B cell (primary cell): Measurements from ENCODE around the gene RAD23B. TPM values are rescaled to one million over a fixed set of nuclear protein-coding genes. Genes with fewer than 3 reads are reported as not detected.

Source experiments
- ATAC-seq: fragments of 200-7000 bp; cut with Tn5 transposase; one replicate; pipeline ENCODE4 v1.10.0; 2021; ENCODE audit warnings: low read depth, mild to moderate bottlenecking, moderate number of reproducible peaks, moderate library complexity
- CTCF ChIA-PET: fragments of 350-600 bp; sonication (Branson Sonifier 250); formaldehyde crosslinking; loops from one replicate; lab custom pipeline; 2021; ENCODE audit warnings: antibody characterized with exemption, inconsistent platforms; lab: Charles Lee
- POLR2A ChIA-PET: fragments of 350-600 bp; sonication (Branson Sonifier 250); formaldehyde crosslinking; loops from one replicate; lab custom pipeline; 2021; ENCODE audit warnings: antibody characterized with exemption; lab: Charles Lee
- DNase-seq: peaks from one replicate; pipeline ENCODE4 v3.0.0; 2013
- H2AFZ ChIP-seq: 2 replicates; pipeline ENCODE4 v1.6.1; 2012; ENCODE audit warnings: mild to moderate bottlenecking, low read depth, low read length; ENCODE audit not compliant: insufficient read depth, poor library complexity, severe bottlenecking
- H3K27ac ChIP-seq, 2 donors: 1 replicate in 1 of 2; 2 replicates in 1 of 2; pipeline ENCODE4 v1.5.1; 2012 to 2013; ENCODE audit warnings: low read length in 2 of 2, mild to moderate bottlenecking in 2 of 2, moderate library complexity in 1 of 2
- H3K27me3 ChIP-seq, 4 experiments: fragments of 200-600 bp in 1 of 4; sonication (generic) in 1 of 4; replicated peaks in 1 of 4; 1 replicate in 2 of 4; 2 replicates in 2 of 4; pipeline versions ENCODE4 v1.6.1 to v1.7.0; 2013 to 2016; ENCODE audit warnings: low read length in 3 of 4, mild to moderate bottlenecking in 2 of 4, mixed read lengths in 1 of 4, moderate library complexity in 1 of 4; ENCODE audit not compliant: insufficient read depth in 4 of 4, control insufficient read depth in 3 of 4; ENCODE audit errors: control extremely low read depth in 1 of 4
- H3K36me3 ChIP-seq, 2 experiments: replicated peaks in 1 of 2; 1 replicate in 1 of 2; 2 replicates in 1 of 2; pipeline versions ENCODE4 v1.6.1 to v1.7.1; 2013; ENCODE audit warnings: low read length in 1 of 2; ENCODE audit not compliant: insufficient read depth in 2 of 2, control insufficient read depth in 1 of 2; ENCODE audit errors: control extremely low read depth in 1 of 2, extremely low read depth in 1 of 2
- H3K4me1 ChIP-seq, 2 donors: fragments of 200-600 bp in 1 of 2; sonication (generic) in 1 of 2; 1 replicate in 1 of 2; 2 replicates in 1 of 2; pipeline versions ENCODE4 v1.5.1 to v1.6.1; 2013 to 2017; ENCODE audit warnings: low read length in 2 of 2; ENCODE audit not compliant: control insufficient read depth in 2 of 2, insufficient read depth in 2 of 2
- H3K4me2 ChIP-seq: replicated peaks from 2 replicates; pipeline ENCODE3; 2012; ENCODE audit warnings: mild to moderate bottlenecking, low read depth, low read length; ENCODE audit not compliant: poor library complexity, severe bottlenecking
- H3K4me3 ChIP-seq, 5 experiments: fragments of 200-600 bp in 1 of 5; sonication (generic) in 1 of 5; 1 replicate in 3 of 5; 2 replicates in 2 of 5; pipeline versions ENCODE4 v1.5.1 to v1.7.0; 2011 to 2016; ENCODE audit warnings: low read length in 4 of 5, mild to moderate bottlenecking in 4 of 5, low read depth in 2 of 5, control low read depth in 1 of 5, moderate library complexity in 1 of 5; ENCODE audit not compliant: insufficient read depth in 1 of 5; ENCODE audit errors: control extremely low read depth in 1 of 5, extremely low read depth in 1 of 5
- H3K79me2 ChIP-seq: fragments of 200-600 bp; sonication (generic); one replicate; pipeline ENCODE4 v1.6.0; 2016; ENCODE audit warnings: low read length; ENCODE audit not compliant: control insufficient read depth, insufficient read depth
- H3K9ac ChIP-seq: fragments of 200-600 bp; sonication (generic); 2 replicates; pipeline ENCODE4 v1.6.1; 2017; ENCODE audit warnings: mild to moderate bottlenecking, low read length, moderate library complexity
- H3K9me3 ChIP-seq, 3 donors: one replicate each; pipeline versions ENCODE4 v1.6.1 to v1.7.1; 2013; ENCODE audit warnings: low read length in 2 of 3; ENCODE audit not compliant: control insufficient read depth in 2 of 3, insufficient read depth in 1 of 3; ENCODE audit errors: control extremely low read depth in 1 of 3
- H4K20me1 ChIP-seq: 2 replicates; pipeline ENCODE4 v1.6.0; 2012; ENCODE audit warnings: mild to moderate bottlenecking, low read length; ENCODE audit not compliant: insufficient read depth, control insufficient read depth, poor library complexity, severe bottlenecking
- H3K27ac Mint-ChIP-seq: one replicate; pipeline ENCODE4 v1.8.0; 2021; ENCODE audit warnings: mixed read lengths
- H3K27me3 Mint-ChIP-seq: one replicate; pipeline ENCODE4 v1.8.0; 2021; ENCODE audit warnings: mixed read lengths
- H3K4me1 Mint-ChIP-seq: one replicate; pipeline ENCODE4 v1.8.0; 2021; ENCODE audit warnings: mixed read lengths
- H3K4me3 Mint-ChIP-seq: one replicate; pipeline ENCODE4 v1.8.0; 2021; ENCODE audit warnings: mixed read lengths
- H3K9me3 Mint-ChIP-seq: one replicate; pipeline ENCODE4 v1.8.0; 2022; ENCODE audit warnings: mixed read lengths; ENCODE audit not compliant: insufficient read depth
- EZH2 ChIP-seq: IDR thresholded peaks from 2 replicates; pipeline ENCODE4 v1.6.1; 2012; ENCODE audit warnings: borderline replicate concordance, low read depth, mild to moderate bottlenecking, moderate library complexity, low read length; ENCODE audit not compliant: insufficient read depth, poor library complexity, severe bottlenecking
- WGBS: methylation state at CpG from one replicate; pipeline ENCODE4 v1.1.5; 2013; ENCODE audit warnings: missing lambda C conversion rate; ENCODE audit not compliant: insufficient coverage; 5-methylcytosine and 5-hydroxymethylcytosine counted together
- intact Hi-C: fragments of 100-400 bp; cut with micrococcal nuclease; formaldehyde crosslinking; loops from one replicate; pipeline ENCODE4 v1.10.0; 2022
- polyA plus RNA-seq: library from polyadenylated mRNA; depleted of rRNA; stranded (reverse); fragments of >200 nt; gene quantifications from 2 replicates; pipeline ENCODE4 v1.2.3, GENCODE V29; 2012
- total RNA-seq, 2 donors: library from RNA; stranded (reverse); fragments of 120-200 nt in 1 of 2; gene quantifications; 1 replicate in 1 of 2; 2 replicates in 1 of 2; pipeline versions ENCODE4 v1.2.3 to v1.2.4, GENCODE V29; 2013 to 2022
- TF ChIP-seq, protein P1 (sequence below): fragments of 200-600 bp; IDR thresholded peaks from one replicate; pipeline ENCODE4 v1.8.0; 2022; ENCODE audit warnings: antibody characterized with exemption, mild to moderate bottlenecking

The RAD23B gene
- total and polyA plus RNA-seq, 2 donors (not counting 1 experiment from before 2014, with no cell fraction given), result 36.8 to 78.2 TPM

DNA sequence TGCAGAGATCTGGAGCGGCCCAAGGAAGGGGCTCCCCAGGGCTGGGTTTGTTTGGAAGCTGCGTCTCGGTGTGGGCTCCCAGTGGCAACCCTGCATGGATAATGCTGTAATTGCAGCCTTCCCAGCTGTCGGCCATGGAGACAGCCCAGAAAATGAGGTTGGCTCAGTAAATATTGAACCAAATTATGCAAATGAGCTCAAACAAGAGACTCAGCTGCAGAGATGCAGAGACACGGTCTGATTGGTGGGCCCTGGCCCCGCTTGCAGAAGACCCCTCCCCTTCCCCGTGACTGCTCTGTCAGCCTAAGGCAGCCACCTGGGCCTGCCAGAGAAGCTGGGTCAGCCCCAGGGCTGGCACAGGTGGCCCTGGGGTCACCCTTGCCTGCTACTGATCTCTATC, 75.9 kb downstream of the RAD23B start:
- Histone ChIP-seq H3K27me3 (no peaks in the 10 kb centered on the region), H3K27ac (no peak overlapping the region), H2AFZ (no peak overlapping the region), H3K9me3 (no peaks in the 10 kb centered on the region), H4K20me1 (no peaks in the 10 kb centered on the region), H3K79me2 (no peaks in the 10 kb centered on the region), H3K9ac (no peak overlapping the region), H3K4me3 (no peak overlapping the region), H3K4me2 (no peak overlapping the region), H3K36me3 (no peaks in the 10 kb centered on the region), H3K4me1 (no peaks in the 10 kb centered on the region)
- no peak overlapping the region for H3K4me3 Mint-ChIP-seq
- WGBS, result 83% methylated on average over 7 of the region's 7 CpGs
- H3K9me3 Mint-ChIP-seq, result no peaks in the 10 kb centered on the region
- ChIA-PET POLR2A (no interaction called here), CTCF (interaction anchor here (0.7 kb wide), 1 partner anchor 18 kb away, joined by 3 read pairs; no protein-coding TSS in a partner anchor)
- H3K27ac Mint-ChIP-seq, result no peak overlapping the region
- TF ChIP-seq, protein P1, sequence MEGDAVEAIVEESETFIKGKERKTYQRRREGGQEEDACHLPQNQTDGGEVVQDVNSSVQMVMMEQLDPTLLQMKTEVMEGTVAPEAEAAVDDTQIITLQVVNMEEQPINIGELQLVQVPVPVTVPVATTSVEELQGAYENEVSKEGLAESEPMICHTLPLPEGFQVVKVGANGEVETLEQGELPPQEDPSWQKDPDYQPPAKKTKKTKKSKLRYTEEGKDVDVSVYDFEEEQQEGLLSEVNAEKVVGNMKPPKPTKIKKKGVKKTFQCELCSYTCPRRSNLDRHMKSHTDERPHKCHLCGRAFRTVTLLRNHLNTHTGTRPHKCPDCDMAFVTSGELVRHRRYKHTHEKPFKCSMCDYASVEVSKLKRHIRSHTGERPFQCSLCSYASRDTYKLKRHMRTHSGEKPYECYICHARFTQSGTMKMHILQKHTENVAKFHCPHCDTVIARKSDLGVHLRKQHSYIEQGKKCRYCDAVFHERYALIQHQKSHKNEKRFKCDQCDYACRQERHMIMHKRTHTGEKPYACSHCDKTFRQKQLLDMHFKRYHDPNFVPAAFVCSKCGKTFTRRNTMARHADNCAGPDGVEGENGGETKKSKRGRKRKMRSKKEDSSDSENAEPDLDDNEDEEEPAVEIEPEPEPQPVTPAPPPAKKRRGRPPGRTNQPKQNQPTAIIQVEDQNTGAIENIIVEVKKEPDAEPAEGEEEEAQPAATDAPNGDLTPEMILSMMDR, result no peak
- TF ChIP-seq EZH2, result no peak
- DNase-seq (no peak), ATAC-seq (no peak)
- H3K27me3 Mint-ChIP-seq, result peaks cover 10% of the 10 kb centered on the region
- H3K4me1 Mint-ChIP-seq, result no peaks in the 10 kb centered on the region
- intact Hi-C loops, result no loop called here

DNA sequence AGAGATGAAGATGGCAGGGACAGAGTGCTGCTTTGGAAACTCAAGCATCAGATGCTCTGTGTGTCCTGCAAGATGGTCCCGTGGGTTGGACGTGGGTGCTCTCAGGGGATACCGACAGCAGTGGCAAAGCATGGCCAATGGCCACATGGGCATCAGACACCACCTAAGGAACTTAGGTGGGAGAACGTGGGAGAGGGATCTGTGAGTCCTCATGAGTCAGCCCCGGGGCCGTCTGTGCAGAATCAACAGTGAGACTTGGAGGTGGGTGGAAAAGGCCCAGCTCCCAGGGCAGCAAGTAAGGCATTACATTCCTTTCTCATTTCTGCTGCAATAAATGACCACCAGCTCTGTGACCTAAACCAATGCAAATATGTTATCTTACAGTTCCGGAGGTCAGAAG, 77.0 kb downstream of the RAD23B start:
- Mint-ChIP-seq H3K27ac (no peak overlapping the region), H3K4me3 (no peak overlapping the region), H3K4me1 (no peaks in the 10 kb centered on the region), H3K9me3 (no peaks in the 10 kb centered on the region), H3K27me3 (peaks cover 6% of the 10 kb centered on the region)
- H3K4me3 ChIP-seq, result no peak overlapping the region
- no peak overlapping the region for H3K27ac ChIP-seq
- no peaks in the 10 kb centered on the region for H3K4me1 ChIP-seq
- H3K9ac ChIP-seq, result no peak overlapping the region
- no peak overlapping the region for H2AFZ ChIP-seq
- no peak for DNase-seq
- ChIA-PET POLR2A (no interaction called here), CTCF (no interaction called here)
- intact Hi-C loops, result no loop called here
- no peaks in the 10 kb centered on the region for H3K27me3 ChIP-seq
- no peaks in the 10 kb centered on the region for H4K20me1 ChIP-seq
- no peak overlapping the region for H3K4me2 ChIP-seq
- 98% methylated on average over 5 of the region's 7 CpGs for WGBS
- H3K36me3 ChIP-seq, result no peaks in the 10 kb centered on the region
- H3K9me3 ChIP-seq, result no peaks in the 10 kb centered on the region
- ATAC-seq, result no peak
- TF ChIP-seq EZH2, result no peak
- TF ChIP-seq, protein P1, result no peak
- no peaks in the 10 kb centered on the region for H3K79me2 ChIP-seq
